HG02623 (cell line): ENCODE results near the gene NEK7.
A peak's percentile ranks its signal among the peaks of the same experiment; 100 is the strongest.
"Not testable (repeated sequence)": the region's sequence is repeated elsewhere in the genome, so short reads cannot be mapped to it uniquely, and the experiment has no call there.

ENCODE experiments used
- ATAC-seq: cut with Tn5 transposase; IDR thresholded peaks from one replicate; pipeline ENCODE4 v1.9.1; 2021; ENCODE audit warnings: moderate library complexity; ENCODE audit not compliant: unreplicated experiment

Gene NEK7

GRCh38 chr1:198280080-198280479 is 123.3 kb downstream of the NEK7 start:
- ATAC-seq, result no peak

DNA sequence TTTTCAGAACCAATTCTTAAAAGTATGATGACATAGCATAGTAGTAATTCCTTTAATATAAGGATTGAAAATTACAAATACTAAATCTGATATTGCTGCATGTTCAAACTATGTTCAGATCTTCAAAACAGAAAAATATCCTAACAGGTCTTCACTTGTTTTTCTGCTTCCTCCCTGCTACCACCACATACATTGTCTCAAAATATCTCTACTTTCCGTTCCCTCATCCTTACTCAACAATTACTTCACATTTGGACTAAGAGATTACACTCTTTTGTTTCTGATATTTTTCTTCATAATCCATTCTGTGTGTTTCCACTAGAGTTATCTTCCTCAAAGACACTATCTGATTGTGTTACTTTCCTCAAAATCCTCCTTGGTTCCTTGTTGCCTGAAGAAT is 125.1 kb downstream of the NEK7 start:
- no peak for ATAC-seq

- ATAC-seq, result no peak
These were observed 126.4 kb downstream of the NEK7 start for GRCh38 chr1:198283222-198283621.

DNA sequence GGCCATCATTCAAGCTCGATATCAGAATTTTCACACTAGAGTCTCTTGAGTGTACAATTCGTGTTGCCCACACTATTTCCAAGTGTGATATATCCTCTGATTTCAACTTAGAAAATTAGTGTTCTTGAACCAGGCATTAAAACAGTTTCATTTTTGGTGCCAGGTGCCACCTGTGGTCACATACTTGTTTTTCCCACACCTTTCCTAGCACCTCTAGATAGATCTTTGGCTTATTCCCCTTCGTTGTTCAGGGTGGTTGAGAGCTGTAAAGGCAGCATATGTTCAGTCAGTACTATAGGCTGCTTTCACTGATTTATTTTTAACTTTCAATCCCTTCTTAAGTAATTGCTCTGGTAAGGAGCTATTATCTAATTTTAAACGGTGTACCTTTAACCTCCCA is 131.1 kb downstream of the NEK7 start:
- ATAC-seq, result no peak

GRCh38 chr1:198290089-198290683 is 133.4 kb downstream of the NEK7 start:
- ATAC-seq, result no peak

DNA sequence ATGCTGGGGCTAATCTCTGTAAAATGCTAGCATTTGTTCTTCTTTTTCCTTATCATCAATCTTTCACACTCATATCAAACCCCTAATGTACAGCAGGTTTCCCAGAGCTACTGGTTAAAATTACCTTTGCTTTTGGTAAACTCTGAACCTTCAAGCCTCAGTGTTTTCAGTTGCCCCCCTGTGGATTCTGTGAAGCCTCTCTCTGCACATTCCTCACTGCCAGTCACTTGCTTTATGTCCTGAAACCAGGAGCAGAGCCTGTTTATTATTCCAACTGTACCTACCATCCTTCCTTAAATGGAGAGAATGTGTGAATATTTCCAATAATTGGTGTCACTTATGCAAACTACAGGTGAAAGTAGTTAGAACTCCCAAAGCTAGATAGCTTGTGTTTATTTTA is 134.2 kb downstream of the NEK7 start:
- ATAC-seq, result no peak

DNA sequence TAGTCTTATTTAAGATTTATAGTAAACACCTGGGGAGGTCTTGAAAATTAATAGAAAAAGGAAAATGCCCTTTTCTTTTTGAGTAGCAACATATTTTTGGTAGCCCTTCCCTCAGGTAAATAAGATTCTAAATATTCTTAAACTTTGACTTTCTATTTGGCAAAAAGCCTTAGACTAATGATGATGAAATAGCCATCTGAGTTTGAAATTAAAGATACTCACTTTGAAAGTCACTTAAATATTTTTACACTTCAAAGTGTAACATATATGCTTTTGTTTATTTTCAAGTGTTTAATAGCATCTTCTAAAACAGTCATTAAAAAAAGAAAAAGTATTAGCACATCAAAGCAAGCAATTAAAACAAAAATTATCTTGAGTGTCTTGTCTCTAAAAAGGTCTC is 135.1 kb downstream of the NEK7 start:
- no peak for ATAC-seq

GRCh38 chr1:198295225-198295624 is 138.4 kb downstream of the NEK7 start:
- no peak for ATAC-seq

GRCh38 chr1:198295971-198296370 is 139.2 kb downstream of the NEK7 start:
- ATAC-seq, result no peak

GRCh38 chr1:198297281-198297680 is 140.5 kb downstream of the NEK7 start:
- ATAC-seq, result no peak

- ATAC-seq, result no peak
These were observed 141.8 kb downstream of the NEK7 start for GRCh38 chr1:198298640-198299039.

DNA sequence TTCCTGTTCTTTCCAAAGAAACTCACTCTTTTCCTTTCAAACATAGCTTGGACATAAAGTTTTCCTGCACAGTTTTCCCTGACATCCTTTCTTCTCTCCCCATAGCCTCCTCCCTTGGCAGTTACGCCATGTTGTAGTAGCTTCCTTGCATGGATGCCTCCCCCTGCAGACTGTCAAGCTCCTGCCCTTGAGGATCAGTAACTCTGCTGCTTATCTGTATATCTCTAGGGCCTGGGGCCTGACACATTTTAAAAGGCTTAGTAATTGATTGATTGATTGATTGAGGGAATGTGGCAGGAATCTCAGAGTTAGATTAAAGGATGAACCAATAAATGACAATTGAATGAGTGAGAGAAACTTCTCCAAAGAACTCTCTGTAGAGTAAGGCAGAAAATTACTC is 143.7 kb downstream of the NEK7 start:
- no peak for ATAC-seq

DNA sequence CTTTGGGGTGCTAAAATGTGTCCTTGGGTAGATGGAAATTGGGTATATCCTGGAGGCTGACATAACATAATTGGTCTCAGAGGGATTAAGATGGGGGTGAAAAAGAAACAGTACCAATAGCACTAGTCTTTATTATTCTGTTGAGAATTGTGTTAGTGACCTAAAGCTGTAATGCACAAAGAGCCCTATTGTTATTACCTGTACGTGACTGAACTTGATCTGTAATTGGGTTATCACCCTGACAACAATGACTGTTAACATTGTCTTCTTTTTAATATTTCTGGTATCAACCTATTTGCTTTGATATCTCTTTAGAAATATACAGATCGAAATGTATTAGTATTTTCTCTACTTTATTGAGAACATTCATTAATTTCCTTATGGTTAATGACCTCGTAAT is 147.6 kb downstream of the NEK7 start:
- ATAC-seq, result no peak

DNA sequence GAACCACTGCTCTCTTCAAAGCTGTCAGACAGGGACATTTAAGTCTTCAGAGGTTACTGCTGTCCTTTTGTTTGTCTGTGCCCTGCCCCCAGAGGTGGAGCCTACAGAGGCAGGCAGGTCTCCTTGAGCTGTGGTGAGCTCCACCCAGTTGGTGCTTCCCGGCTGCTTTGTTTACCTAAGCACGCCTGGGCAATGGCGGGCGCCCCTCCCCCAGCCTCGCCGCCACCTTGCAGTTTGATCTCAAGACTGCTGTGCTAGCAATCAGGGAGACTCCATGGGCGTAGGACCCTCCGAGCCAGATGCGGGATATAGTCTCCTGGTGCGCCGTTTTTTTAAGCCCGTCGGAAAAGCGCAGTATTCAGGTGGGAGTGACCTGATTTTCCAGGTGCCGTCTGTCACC is 158.0 kb downstream of the NEK7 start:
- not testable (repeated sequence) for ATAC-seq

DNA sequence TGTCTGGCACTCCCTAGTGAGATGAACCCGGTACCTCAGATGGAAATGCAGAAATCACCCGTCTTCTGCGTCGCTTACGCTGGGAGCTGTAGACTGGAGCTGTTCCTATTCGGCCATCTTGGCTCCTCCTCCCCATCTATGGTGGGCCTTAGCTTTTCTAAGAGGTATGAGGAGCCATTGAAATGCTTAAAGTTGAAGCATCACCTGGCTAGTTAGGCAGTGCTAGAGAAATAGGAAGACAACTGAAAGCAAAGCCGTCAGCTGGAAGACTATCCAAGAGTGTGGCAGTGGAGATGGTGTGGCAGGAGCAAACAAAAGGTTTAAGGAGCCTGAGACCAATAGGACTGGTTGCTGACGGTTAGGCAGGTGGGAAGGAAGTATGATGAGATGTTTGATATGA is 158.5 kb downstream of the NEK7 start:
- not testable (repeated sequence) for ATAC-seq

DNA sequence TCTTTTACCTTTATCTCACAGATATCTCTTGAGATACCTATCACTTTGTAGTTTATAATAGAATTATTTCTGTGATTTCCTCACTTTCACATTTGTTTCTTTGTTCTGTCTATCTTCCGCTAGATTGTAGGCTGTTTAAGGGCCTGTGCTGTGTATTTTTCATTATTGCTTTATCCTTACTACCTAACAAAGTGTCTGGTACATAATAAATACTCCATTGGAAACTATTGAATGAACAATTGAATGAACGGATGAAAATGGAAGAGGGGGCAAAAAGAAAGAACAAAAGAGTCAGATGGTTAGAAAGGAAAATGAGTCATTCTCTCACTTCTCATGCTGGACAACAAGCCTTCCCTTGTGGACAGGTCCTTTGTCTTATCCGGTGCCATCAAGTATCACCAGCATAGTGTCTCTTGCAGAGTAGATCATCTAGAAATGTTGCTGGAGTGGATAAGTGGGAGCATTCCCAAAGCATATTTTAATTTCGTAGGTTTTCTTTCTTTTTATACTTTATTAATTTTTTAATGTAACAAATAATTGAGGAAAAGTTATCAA is 159.8 kb downstream of the NEK7 start:
- ATAC-seq, result no peak

DNA sequence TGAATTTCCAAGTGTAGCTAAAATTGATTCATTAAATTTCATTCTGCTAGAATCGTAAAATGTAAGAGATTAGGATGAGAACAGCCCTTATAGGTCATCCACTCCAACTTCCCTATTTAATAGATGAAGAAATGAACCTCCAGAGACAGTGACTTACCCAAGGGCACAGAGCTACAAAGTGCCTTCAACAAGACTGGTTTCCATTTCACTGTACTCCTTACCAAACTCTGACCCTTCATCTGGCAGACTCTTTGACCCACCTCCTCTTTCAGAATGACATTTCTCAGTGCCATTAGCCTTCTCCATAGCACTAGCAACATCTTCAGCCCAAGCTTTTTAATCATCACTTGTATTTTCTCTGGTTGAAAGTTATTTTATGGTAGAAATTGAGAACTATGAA is 161.3 kb downstream of the NEK7 start:
- ATAC-seq, result peak; percentile 67

DNA sequence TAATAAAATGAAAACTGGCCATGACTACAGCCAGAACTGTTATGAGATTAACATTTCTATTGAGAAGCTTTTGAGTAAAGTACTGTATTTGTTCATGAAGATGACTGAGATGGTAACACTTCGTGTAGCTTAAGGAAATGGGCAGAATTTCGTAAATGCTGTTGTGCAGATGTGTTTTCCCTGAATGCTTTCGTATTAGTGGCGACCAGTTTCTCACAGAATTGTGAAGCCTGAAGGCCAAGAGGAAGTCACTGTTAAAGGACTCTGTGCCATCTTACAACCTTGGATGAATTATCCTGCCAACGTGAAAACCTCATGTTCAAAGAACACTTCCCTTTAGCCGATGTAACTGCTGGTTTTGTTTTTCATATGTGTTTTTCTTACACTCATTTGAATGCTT is 164.0 kb downstream of the NEK7 start:
- no peak for ATAC-seq

DNA sequence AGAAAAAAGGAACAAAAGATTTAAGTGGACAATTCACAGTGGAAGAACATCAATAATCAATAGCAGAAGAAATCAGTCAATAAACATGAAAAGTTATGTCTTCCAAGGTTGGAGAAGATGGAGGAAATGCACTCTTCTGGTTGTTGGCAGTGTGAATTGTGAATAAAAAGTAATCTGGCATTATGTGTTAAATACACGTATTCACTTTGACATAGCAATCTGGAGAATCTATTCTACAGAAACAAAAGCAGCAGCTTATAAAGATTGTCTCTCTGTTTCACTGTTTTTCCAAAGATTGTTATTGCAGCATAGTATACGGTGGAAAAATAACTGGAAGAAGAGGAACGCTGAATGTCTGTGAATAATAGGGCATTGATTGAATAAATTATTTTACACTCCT is 169.4 kb downstream of the NEK7 start:
- ATAC-seq, result no peak

DNA sequence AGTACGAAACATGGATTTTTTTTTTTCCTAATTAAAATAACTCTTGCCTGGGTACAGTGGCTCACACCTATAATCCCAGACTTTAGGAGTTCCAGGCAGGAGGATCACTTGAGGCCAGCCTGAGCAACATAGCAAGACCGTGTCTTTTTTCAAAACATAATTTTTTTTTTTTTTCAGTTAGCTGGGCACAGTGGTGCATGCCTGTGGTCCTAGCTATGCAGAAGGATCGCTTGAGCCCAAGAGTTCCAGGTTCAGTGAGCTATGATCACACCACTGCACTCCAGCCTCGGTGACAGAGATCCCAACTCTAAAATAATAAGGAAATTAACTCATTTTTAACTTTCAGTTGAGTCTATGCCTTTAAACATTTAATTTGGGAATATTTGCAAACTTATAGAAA is 170.1 kb downstream of the NEK7 start:
- no peak for ATAC-seq

- no peak for ATAC-seq
These were observed 171.7 kb downstream of the NEK7 start for GRCh38 chr1:198328458-198329032.

DNA sequence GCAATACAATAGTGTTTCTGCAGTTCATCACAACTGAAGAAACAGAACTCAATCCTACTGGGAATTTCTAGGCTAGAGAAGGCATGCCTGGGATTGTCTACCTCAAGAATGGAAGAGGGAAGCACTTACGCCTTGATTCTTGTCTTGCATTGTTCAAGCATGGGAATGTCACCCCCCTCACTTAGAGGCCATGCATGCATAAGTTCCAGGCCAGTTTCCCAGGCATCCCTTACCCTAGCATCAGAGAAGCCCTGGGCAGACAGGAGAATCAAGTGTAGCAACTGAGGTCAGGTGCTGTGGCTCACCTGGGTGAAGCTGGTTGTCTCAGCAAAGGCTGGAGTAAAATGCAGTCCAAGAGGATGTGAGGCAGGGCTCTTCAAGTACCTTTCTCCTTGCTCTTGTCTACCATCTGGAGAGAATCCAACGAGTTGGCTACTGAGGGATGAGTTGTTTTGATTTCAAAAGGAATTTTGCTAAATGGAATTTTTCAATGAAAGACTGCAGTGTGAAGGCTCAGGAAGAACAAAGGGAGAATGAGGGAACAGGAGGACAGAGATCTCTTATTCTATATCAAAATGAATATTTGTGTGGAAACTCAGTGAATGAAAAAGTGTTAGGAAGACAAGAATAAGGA is 174.3 kb downstream of the NEK7 start:
- no peak for ATAC-seq
